CD14-positive monocyte (primary cell): ENCODE data around the gene GSTM3. TPM values are rescaled to one million over a fixed set of nuclear protein-coding genes. Genes with fewer than 3 reads are reported as not detected.
"Not testable (repeated sequence)": the region's sequence is repeated elsewhere in the genome, so short reads cannot be mapped to it uniquely, and the experiment has no call there.

Source experiments
- DNase-seq, 3 donors: peaks; one replicate each; pipeline ENCODE4 v3.0.0-alpha.2; 2011 to 2022
- H2AFZ ChIP-seq: 2 replicates; pipeline ENCODE4 v1.6.0; 2012; ENCODE audit warnings: mild to moderate bottlenecking, low read depth, low read length, inconsistent platforms; ENCODE audit not compliant: insufficient read depth, poor library complexity, severe bottlenecking
- H3K27ac ChIP-seq, 2 donors: 1 replicate in 1 of 2; 2 replicates in 1 of 2; pipeline ENCODE4 v1.5.1; 2012 to 2013; ENCODE audit warnings: low read length in 2 of 2, control low read depth in 1 of 2, inconsistent platforms in 1 of 2, low read depth in 1 of 2, mild to moderate bottlenecking in 1 of 2
- H3K27me3 ChIP-seq, 2 donors: one replicate each; pipeline versions ENCODE4 v1.6.0 to v1.6.1; 2011 to 2013; ENCODE audit warnings: low read length in 2 of 2; ENCODE audit not compliant: control insufficient read depth in 2 of 2, insufficient read depth in 2 of 2
- H3K36me3 ChIP-seq, 2 donors: replicated peaks in 1 of 2; 1 replicate in 1 of 2; 2 replicates in 1 of 2; pipeline versions ENCODE4 v1.5.1 to v1.6.1; 2012 to 2013; ENCODE audit warnings: low read length in 2 of 2, control low read depth in 1 of 2, inconsistent platforms in 1 of 2, mild to moderate bottlenecking in 1 of 2; ENCODE audit not compliant: insufficient read depth in 2 of 2, control insufficient read depth in 1 of 2
- H3K4me1 ChIP-seq, 2 donors: 1 replicate in 1 of 2; 2 replicates in 1 of 2; pipeline versions ENCODE4 v1.5.1 to v1.6.1; 2012 to 2013; ENCODE audit warnings: low read length in 2 of 2, control low read depth in 1 of 2, inconsistent platforms in 1 of 2, mild to moderate bottlenecking in 1 of 2, moderate library complexity in 1 of 2; ENCODE audit not compliant: insufficient read depth in 2 of 2, control insufficient read depth in 1 of 2
- H3K4me2 ChIP-seq: replicated peaks from 2 replicates; pipeline ENCODE3; 2012; ENCODE audit warnings: low read length, moderate library complexity, mild to moderate bottlenecking; ENCODE audit not compliant: poor library complexity, severe bottlenecking; ENCODE audit errors: extremely low read depth
- H3K4me3 ChIP-seq, 3 experiments: fragments of 200-600 bp in 1 of 3; sonication (generic) in 1 of 3; replicated peaks in 1 of 3; 1 replicate in 2 of 3; 2 replicates in 1 of 3; pipeline ENCODE4 v1.5.1; 2011 to 2013; ENCODE audit warnings: low read length in 3 of 3, mild to moderate bottlenecking in 3 of 3, control low read depth in 2 of 3, low read depth in 2 of 3, inconsistent platforms in 1 of 3, moderate library complexity in 1 of 3
- H3K79me2 ChIP-seq: 2 replicates; pipeline ENCODE4 v1.6.0; 2012; ENCODE audit warnings: mild to moderate bottlenecking, control low read depth, inconsistent platforms, low read length, moderate library complexity; ENCODE audit not compliant: insufficient read depth
- H3K9ac ChIP-seq: 2 replicates; pipeline ENCODE4 v1.6.0; 2017; ENCODE audit warnings: low read length, mild to moderate bottlenecking; ENCODE audit not compliant: insufficient read depth, poor library complexity, severe bottlenecking
- H3K9me3 ChIP-seq, 2 donors: replicated peaks in 1 of 2; 1 replicate in 1 of 2; 2 replicates in 1 of 2; pipeline versions ENCODE4 v1.5.1 to v1.6.1; 2012 to 2013; ENCODE audit warnings: low read length in 2 of 2, control low read depth in 1 of 2; ENCODE audit not compliant: control insufficient read depth in 1 of 2, insufficient read depth in 1 of 2
- H4K20me1 ChIP-seq: 2 replicates; pipeline ENCODE4 v1.6.0; 2012; ENCODE audit warnings: mild to moderate bottlenecking, low read length, control low read depth, moderate library complexity; ENCODE audit not compliant: insufficient read depth
- H3K27ac Mint-ChIP-seq, 7 donors: one replicate each; pipeline ENCODE4 v1.8.0; 2020; ENCODE audit warnings: mild to moderate bottlenecking in 7 of 7, mixed read lengths in 7 of 7, moderate library complexity in 6 of 7, inconsistent platforms in 2 of 7
- H3K27me3 Mint-ChIP-seq, 3 donors: one replicate each; pipeline ENCODE4 v1.8.0; 2021 to 2022; ENCODE audit warnings: low read depth in 3 of 3, mild to moderate bottlenecking in 3 of 3, mixed read lengths in 3 of 3, moderate library complexity in 3 of 3, inconsistent platforms in 1 of 3
- H3K36me3 Mint-ChIP-seq, 2 donors: one replicate each; pipeline ENCODE4 v1.8.0; 2020; ENCODE audit warnings: mixed read lengths in 2 of 2, inconsistent platforms in 1 of 2, mild to moderate bottlenecking in 1 of 2
- H3K4me1 Mint-ChIP-seq: one replicate; pipeline ENCODE4 v1.8.0; 2020; ENCODE audit warnings: mild to moderate bottlenecking, mixed read lengths
- H3K4me3 Mint-ChIP-seq, 2 donors: one replicate each; pipeline ENCODE4 v1.8.0; 2020; ENCODE audit warnings: mild to moderate bottlenecking in 2 of 2, mixed read lengths in 2 of 2, moderate library complexity in 1 of 2
- H3K9me3 Mint-ChIP-seq, 7 donors: one replicate each; pipeline ENCODE4 v1.8.0; 2020 to 2022; ENCODE audit warnings: mixed read lengths in 7 of 7, mild to moderate bottlenecking in 6 of 7, moderate library complexity in 6 of 7, inconsistent platforms in 2 of 7
- WGBS: methylation state at CpG from one replicate; pipeline ENCODE4 v1.1.5; 2013; ENCODE audit warnings: missing lambda C conversion rate; ENCODE audit not compliant: insufficient coverage; 5-methylcytosine and 5-hydroxymethylcytosine counted together
- intact Hi-C, 2 donors: fragments of 100-400 bp; cut with micrococcal nuclease; formaldehyde crosslinking; loops; one replicate each; pipeline versions ENCODE4 v1.15.0 to v1.15.1; 2023
- polyA plus RNA-seq, 3 donors: library from polyadenylated mRNA; depleted of rRNA in 1 of 3; unstranded in 2 of 3; stranded (reverse) in 1 of 3; fragments of 300-500 nt in 2 of 3; fragments of >200 nt in 1 of 3; fragmentation: Illumina TruSeq in 2 of 3; gene quantifications; 1 replicate in 2 of 3; 2 replicates in 1 of 3; pipeline ENCODE4 v1.2.3, GENCODE V29; 2012 to 2021
- TF ChIP-seq, protein P1 (sequence below): fragments of 200-600 bp; IDR thresholded peaks from one replicate; pipeline ENCODE4 v1.8.0; 2022; ENCODE audit warnings: antibody characterized with exemption, mild to moderate bottlenecking

The GSTM3 gene
- polyA plus RNA-seq, 3 donors, result 0.69 to 3.2 (median 2.8) TPM

DNA sequence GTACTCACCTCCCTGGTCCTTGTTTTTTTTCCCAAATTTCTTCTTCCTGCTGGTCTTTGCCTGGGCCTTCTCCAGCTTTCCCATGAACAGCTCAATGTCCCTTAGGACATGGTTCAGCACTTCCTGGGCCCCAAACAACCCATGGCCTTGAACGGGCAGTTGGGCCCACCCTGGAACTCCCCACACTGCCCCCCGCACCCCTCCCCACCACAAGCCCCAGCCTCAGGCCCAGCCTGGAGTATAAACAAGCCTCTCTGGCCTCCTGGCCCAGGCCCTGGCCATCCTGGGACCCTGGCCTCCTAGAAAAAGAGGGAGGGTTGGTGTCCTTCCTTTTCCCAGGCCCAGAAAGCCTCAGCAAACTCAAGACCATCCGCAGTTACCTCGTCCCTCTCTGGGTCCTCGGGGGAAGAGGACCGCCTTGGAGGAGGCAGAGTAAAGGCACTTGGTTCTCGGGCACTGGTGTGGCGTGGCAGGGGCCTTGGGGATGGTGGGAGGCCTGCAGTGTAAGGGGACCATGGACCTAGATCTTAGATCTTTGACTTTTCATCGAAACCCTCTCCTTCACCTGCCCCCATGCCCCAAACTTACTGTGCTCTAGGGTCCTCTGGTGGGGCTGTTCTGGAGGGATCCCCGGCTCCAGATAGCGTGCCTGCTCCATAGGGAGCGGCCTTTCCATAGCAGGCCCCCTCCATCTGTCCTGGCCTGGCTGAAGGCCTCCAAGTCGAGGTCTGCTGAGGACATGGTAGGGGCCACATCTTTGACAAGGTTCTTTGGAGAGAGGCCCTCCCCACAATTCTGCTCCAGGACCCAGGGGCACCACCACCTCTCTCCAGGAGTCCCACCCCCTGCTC lies 17.3 kb upstream of the GSTM3 start:
- Histone ChIP-seq H3K36me3 (no peaks in the 10 kb centered on the region), H4K20me1 (no peaks in the 10 kb centered on the region), H3K9me3 (no peaks in the 10 kb centered on the region), H3K27me3 (no peaks in the 10 kb centered on the region), H3K4me2 (no peak overlapping the region), H3K4me1 (peaks cover 9 to 13% of the 10 kb centered on the region in 2 donors), H3K9ac (no peak overlapping the region), H2AFZ (no peak overlapping the region), H3K27ac (no peak overlapping the region), H3K79me2 (no peaks in the 10 kb centered on the region), H3K4me3 (no peak overlapping the region)
- intact Hi-C loops, result no loop called here
- TF ChIP-seq, protein P1, sequence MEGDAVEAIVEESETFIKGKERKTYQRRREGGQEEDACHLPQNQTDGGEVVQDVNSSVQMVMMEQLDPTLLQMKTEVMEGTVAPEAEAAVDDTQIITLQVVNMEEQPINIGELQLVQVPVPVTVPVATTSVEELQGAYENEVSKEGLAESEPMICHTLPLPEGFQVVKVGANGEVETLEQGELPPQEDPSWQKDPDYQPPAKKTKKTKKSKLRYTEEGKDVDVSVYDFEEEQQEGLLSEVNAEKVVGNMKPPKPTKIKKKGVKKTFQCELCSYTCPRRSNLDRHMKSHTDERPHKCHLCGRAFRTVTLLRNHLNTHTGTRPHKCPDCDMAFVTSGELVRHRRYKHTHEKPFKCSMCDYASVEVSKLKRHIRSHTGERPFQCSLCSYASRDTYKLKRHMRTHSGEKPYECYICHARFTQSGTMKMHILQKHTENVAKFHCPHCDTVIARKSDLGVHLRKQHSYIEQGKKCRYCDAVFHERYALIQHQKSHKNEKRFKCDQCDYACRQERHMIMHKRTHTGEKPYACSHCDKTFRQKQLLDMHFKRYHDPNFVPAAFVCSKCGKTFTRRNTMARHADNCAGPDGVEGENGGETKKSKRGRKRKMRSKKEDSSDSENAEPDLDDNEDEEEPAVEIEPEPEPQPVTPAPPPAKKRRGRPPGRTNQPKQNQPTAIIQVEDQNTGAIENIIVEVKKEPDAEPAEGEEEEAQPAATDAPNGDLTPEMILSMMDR, result no peak
- no peaks in the 10 kb centered on the region for H3K9me3 Mint-ChIP-seq
- peaks cover 2 to 8% (median 3%) of the 10 kb centered on the region in 3 donors for H3K27me3 Mint-ChIP-seq
- 94% methylated on average over 7 of the region's 13 CpGs for WGBS
- no peaks in the 10 kb centered on the region for H3K36me3 Mint-ChIP-seq
- no peak overlapping the region for H3K4me3 Mint-ChIP-seq
- H3K4me1 Mint-ChIP-seq, result peaks cover 17% of the 10 kb centered on the region
- no peak for DNase-seq
- peak overlapping the region in 1 of 7 donors; percentile 28 for H3K27ac Mint-ChIP-seq

GRCh38 chr1:109756848-109757521 lies 16.1 kb upstream of the GSTM3 start:
- Histone ChIP-seq H4K20me1 (no peaks in the 10 kb centered on the region), H3K79me2 (no peaks in the 10 kb centered on the region), H3K36me3 (no peaks in the 10 kb centered on the region), H3K9ac (no peak overlapping the region), H3K4me2 (no peak overlapping the region), H3K4me3 (no peak overlapping the region), H3K27me3 (no peaks in the 10 kb centered on the region), H3K9me3 (no peaks in the 10 kb centered on the region), H3K27ac (no peak overlapping the region), H2AFZ (no peak overlapping the region), H3K4me1 (peaks cover 0 to under 1% of the 10 kb centered on the region in 2 donors)
- H3K4me1 Mint-ChIP-seq, result peaks cover 5% of the 10 kb centered on the region
- no peak for DNase-seq
- TF ChIP-seq, protein P1, result no peak
- 84% methylated on average over 6 of the region's 7 CpGs for WGBS
- no peaks in the 10 kb centered on the region for H3K36me3 Mint-ChIP-seq
- H3K9me3 Mint-ChIP-seq, result no peaks in the 10 kb centered on the region
- H3K4me3 Mint-ChIP-seq, result no peak overlapping the region
- no peak overlapping the region for H3K27ac Mint-ChIP-seq
- peaks cover 1 to 11% (median 5%) of the 10 kb centered on the region in 3 donors for H3K27me3 Mint-ChIP-seq
- intact Hi-C loops, result no loop called here

DNA sequence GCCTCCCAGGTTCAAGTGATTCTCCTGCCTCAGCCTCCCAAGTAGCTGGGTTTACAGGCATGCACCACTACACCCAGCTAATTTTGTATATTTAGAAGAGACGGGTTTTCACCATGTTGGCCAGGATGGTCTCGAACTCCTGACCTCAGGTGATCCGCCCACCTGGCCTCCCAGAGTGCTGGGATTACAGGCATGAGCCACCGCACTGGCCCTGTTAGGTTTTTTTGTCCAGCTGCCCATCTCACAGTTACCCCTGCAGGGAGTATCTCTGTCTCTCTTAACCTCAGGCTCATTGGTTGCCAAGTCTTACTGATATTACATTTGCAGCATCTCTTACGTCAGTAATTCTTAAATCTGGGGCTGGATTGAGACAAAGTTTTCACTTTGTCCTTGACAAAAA lies 15.5 kb upstream of the GSTM3 start:
- H3K27ac ChIP-seq, H3K4me1 Mint-ChIP-seq, H3K36me3 Mint-ChIP-seq, H3K4me3 Mint-ChIP-seq, H3K27me3 ChIP-seq, H2AFZ ChIP-seq, intact Hi-C loops, H3K9me3 ChIP-seq, H3K27ac Mint-ChIP-seq, H3K4me3 ChIP-seq, H3K4me2 ChIP-seq, H3K4me1 ChIP-seq, H3K36me3 ChIP-seq, H3K9me3 Mint-ChIP-seq, H3K9ac ChIP-seq, H3K79me2 ChIP-seq, H4K20me1 ChIP-seq, DNase-seq: not testable (repeated sequence)
- peaks cover 2 to 10% (median 5%) of the 10 kb centered on the region in 3 donors for H3K27me3 Mint-ChIP-seq
- WGBS, result 87% methylated on average over 3 of the region's 5 CpGs
